Measurements from ENCODE around the gene CYB561.

CYB561 gene

DNA sequence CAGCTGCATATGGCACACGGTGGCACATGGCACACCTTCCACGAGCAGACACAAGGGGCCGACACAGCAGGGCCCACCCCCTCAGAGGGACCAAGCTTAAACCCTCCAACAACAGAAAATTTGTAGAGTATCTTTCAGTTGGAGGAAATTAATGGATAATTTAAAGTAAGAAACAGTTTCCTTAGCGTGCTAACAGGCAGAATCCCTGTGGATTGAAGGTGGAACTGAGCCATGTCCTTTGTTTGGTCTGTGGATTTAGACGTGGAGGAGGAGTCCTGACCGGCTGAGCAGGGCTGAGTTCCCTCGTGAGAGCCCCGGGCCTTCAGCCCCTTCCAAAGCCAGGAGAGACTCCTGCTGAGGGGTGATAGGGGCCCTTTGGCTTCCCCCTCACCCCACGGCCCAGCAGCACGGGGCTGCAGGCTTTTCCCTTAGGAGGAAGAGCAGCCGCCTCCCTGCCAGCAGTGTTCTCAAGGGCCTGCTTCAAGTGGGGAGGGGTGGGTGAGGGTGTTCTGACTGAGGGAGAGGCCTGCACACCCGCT is 1.4 kb upstream of the CYB561 start:
- no peak for DNase-seq

DNA sequence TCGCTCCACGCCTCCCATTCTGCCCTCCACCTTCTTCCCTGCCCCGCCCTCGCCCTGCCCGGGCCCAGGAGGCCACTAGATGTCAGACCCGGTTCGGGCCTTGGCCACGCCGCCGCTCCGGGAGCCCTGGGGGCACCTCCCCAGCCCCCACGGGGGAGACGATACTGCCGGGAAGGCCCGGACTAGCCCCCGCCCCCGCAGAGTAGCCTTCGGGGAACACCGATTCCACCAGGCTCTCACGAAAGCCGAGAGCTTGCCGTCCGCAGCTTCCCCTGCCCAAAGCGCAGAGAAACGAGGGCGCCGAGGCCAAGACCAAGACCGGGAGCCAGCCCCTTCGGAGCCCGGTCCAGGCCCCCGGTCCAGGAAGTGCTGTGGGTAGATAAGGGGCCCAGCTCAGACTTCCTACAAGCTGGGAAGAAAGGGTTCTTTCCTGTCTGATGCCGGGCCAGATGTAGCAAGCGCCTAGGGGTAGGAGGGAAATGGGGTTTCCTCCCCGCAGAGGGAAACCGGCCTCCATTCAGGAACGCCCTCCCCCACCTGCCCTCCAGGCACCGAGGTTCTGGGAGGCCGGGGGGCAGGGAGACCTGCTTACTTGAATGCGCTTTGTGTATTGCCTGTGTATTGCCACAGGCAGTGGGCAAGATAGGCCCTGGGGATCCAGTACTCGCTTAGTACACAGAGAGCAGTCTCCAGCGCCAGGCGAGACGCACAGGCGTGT is 806 bp upstream of the CYB561 start:
- no peak for DNase-seq

- DNase-seq: peak; percentile 59
These were observed 544 bp downstream of the CYB561 start for GRCh38 chr17:63445571-63445953.

- DNase-seq: no peak
These were observed 1.0 kb downstream of the CYB561 start for GRCh38 chr17:63445065-63445464.

- DNase-seq: no peak
These were observed 1.6 kb downstream of the CYB561 start for GRCh38 chr17:63444457-63444856.

- no peak for DNase-seq
These were observed 3.1 kb downstream of the CYB561 start for GRCh38 chr17:63443053-63443452.

- DNase-seq: no peak
These were observed 3.5 kb downstream of the CYB561 start for GRCh38 chr17:63442549-63443035.

DNA sequence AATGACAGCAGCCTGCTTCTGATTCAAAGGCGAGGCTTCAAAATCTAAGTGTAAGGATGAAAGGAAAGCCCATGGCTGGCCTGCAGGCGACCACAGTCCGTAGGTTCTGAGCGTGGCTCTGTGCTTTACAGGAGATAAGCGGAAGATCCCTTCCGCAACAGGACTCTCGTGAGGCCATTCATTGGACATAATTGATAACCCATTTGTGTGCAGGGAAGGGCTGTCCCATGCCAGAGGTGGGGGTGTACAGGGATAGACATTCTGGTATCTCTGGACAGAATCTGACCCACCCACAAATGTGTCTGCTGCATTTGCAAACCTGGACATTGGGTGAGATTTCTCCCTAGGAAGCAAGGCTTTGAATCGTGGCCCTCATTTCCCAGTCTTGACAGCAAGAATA is 4.0 kb downstream of the CYB561 start:
- no peak for DNase-seq

- no peak for DNase-seq
These were observed 4.5 kb downstream of the CYB561 start for GRCh38 chr17:63441654-63442053.

DNA sequence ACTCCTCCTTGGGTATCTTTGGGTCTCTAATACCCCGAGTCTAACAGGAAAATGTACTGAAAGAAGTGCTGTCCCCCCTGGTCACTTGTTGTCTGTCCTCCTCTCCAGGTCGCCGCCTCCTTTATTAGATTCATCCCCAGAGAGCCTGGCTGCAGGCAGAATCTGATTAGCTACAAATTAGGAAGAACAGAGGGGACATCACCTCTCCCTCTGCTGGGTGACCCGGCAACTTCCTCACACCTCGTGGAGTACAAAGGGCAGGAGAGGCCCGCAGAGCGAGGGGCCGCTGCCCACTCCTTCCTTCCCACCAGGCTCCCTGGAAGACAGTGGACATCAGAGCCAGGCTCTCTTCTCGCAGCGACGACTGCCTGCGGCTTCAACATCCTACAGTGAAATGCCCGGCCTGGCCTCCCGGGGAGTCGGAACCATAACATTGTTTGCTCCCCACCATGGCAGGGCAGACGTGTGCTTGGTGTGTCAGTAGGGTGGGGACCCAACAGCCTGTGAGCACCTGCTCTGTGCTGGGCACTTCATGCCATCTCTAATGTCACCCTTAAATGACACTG is 5.3 kb downstream of the CYB561 start:
- DNase-seq: no peak

DNA sequence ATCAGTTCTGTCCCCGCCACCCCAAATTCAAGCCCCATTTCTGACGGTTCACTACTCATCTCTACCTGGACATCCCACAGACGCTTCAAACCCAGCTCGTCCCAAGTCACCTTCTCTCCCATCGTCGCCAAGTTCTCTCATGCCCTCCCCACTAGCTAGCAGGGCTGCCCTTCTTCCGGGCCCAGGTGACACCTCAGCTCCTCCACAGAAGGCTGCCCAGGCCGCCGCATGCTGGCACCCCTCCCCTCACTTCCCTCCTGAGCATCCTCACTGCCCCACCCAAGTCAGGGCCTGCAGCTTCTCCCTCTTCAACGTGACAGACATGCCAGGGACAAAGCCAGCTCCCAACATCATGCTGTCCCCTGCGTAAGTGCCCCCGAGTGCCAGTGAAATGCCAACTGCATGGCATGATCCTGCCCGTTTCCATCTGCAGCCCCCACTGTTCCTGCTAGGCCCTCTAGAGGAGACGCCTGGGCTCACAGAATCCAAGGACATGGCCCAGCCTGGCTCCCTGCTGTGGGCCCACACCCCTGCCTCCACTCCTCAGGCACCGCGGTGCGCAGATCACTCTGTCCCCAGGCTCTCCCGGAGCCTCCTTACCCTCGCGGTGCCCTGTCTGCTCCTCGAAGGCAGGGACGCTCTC is 5.9 kb downstream of the CYB561 start:
- no peak for DNase-seq

DNA sequence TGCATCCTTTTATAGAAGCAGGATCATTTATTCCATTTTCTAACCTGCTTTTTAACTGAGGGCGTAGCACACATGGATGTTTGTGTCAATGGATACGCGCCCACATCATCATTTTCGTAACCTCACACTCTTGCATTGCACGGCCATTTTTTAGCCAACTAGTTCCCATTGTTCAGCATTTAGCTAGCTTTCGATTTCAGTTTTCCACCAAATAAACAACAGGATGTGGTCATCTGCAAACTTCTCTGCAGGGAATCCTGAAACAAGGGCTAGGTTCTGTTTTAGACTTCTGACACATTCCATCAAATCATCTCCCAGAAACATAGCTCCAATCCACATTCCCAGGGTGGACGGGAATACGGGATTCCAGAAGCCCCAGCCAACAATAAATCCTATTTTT is 6.4 kb downstream of the CYB561 start:
- no peak for DNase-seq

DNA sequence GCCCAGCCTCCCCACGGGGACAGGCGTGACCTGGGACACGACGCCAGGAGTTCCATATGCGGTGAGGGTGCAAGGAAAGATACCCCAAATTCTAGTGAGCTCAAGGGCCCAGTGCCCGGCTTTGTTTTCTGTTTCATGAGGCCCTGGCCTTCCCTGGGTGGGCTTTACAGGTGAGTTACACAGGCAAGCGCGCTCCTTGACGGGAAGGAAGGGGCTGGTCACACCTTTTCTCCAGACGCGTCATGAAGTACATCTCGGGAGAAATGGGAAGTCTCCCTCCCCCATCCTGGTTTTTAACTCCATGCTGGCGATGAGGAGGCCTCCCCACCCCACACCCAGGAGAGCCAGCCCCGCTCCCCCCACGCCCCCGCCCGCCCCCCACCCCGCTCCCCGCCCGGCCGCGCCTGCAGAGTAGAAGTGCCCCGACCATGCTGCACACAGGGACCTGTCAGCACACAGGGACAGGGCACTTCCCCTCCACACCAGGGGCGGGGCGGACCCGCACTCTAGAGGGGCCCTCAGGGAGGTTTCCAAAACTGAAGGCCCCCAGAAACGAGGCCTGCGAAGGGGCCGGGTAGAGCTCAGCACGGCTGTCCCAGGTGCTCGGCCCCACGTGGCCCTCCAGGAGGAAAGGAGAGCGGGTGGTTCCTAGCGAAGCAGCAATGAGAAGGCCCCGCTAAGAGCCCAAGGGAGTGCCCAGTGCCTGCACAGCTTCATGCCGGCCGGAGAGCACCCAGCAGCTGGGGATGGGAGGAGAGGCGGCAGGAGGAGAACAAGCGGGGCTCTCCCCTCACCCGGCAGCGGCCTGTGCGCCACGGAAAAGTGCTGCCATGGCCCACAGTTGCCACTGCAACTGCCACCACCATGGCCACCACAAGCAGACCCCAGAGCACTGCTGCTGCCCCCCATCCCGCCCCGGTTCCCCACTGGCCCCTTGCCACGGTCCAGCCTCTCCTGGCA is 7.7 kb downstream of the CYB561 start:
- DNase-seq: no peak

- no peak for DNase-seq
These were observed 8.6 kb downstream of the CYB561 start for GRCh38 chr17:63437287-63438091.

DNA sequence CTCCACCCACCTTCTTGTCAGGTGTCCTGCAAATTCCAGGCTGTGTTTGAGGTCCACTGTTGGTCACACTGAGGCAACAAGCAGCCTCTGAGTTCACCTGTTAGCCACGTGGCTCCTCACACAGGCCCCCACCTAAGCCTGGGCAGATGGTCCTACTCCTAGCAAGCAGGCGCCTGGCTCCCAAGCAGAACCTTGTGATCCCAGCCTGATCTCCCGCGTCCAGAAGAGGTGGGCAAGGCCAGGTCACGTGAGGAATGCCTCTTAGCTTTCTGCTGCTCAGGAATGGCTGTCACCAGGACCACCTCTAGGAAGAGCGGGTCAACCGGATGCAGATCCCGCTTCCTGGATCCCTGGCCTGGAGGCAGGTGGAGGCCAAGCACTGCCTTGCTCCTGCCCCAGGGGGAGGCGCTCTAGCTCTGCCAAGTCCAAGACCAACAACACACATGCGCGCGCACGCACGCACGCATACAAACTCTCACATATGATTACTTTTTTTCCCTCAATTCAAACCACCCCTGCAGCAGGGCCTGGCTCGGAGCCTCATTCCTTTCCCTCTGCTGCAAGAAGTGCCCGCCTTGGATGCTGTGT is 9.5 kb downstream of the CYB561 start:
- no peak for DNase-seq

DNA sequence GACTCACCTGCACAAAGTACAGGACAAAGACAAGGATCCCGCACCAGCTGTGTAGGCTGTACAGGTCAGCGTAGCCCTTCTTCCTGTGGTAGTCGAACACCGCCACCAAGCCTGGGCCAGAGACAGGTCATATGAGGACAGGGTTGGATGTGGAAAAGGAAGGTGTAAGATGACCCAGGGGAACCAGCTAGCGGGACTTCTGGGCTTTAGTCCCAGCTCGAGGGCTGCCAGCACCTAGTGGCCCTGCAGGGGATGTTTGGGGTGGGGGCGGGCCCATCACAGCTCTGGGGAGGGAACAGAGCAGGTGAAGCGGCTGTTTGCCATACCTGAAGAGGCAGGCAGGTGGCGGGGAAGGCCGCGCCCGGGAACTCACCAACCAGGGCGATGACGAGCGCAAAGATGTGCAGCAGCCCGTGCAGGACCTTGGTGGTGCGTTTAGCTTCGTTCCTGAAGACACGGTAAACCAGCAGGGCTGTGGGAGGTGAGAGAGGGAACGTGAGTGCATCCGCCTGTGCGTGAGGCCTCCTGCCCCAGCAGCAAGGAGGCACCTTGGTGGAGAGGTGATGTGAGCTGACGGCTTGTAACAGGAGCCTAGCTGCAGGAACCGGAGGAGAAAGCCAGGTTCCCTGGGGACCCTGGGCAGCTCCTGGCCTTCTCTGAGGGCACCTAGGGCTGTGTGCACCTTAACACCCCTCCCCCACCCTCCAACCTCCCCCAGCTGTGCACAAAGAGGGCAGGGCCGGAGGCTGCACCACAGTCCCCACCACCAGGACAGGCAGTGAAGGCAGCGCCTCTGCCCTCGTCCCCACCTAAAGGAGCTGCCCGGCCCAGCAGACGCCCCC is 10.2 kb downstream of the CYB561 start:
- DNase-seq: no peak

DNA sequence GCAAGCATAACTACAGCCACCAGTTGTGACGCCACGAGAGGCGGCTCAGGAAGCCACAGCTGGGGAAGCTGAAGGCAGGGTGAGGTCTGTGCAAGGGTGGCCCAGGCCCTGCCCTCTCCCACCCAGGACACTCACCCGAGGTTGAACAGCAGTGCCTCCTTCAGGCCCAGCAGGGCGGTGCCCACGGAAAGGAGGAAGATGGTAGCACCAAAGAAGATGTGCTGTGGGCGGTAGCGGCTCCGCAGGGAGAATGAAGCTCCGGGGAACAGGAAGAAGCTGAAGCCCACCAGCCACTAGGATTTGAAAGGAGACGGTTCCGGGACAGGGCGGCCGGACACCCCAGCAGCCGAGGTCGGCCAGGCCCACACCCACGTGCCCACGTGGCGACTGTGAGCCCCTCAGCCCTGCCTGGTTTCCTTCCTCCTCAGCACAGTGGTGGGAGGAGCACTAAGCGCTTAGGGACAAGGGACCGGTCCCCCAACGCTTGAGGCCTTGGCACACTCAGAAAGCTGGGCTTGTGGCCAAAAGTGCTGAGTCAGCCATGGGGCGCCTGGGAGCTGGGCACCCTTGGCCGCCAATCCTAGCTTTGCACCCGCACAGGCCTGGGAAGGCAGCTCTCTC is 11.0 kb downstream of the CYB561 start:
- no peak for DNase-seq

- DNase-seq: no peak
These were observed 12.1 kb downstream of the CYB561 start for GRCh38 chr17:63433746-63434591.
